D341Med (cell line): ENCODE data around the gene JAZF1.
A peak's percentile ranks its signal among the peaks of the same experiment; 100 is the strongest.

Source experiments
- DNase-seq: peaks from one replicate; pipeline ENCODE4 v3.0.0; 2012; ENCODE audit warnings: low spot score

The JAZF1 gene

DNA sequence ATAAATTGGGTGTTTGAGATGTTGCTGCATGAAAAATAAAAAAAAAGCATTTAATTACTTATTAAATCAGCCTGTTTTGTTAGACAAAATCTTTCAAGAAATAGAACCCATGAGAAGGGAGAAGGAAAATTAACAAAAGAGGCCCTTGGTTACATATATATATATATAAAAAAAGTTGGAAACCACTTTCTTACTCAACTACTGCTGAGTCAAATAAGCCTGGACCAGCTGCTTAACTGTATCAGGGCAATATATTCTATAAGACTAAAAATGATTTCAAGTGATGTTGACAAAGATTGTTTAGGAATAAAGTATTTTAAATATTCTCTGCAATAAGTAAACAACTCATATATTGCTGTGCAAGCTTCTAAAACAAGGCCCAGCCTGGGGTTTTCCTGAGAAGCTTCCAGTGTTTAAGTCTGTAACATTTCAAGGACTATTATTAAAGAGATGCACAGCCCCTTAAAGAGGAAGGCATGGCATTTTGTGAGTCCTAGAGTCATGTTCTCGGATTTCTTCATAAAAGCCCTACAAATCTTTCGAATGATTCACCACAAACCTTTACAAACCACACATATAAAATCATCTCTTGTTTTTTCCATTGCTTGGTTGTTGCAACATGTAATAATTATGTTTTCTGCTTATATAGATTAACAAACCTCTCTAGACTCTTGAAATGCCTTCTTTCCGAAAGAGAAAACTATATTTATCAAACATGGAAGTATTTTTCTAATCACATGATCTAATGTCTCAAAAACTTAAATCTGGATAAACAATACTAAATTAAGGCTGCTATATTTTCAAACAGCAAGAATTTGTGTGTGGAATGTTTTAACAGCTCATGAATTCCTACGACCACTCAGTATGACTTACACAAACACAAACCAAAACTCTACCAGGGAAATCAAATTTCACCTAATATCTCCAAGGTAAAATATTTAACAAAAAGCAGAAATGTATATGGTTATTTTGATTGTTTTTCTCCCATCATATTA is 14.3 kb downstream of the JAZF1 start:
- DNase-seq: no peak

DNA sequence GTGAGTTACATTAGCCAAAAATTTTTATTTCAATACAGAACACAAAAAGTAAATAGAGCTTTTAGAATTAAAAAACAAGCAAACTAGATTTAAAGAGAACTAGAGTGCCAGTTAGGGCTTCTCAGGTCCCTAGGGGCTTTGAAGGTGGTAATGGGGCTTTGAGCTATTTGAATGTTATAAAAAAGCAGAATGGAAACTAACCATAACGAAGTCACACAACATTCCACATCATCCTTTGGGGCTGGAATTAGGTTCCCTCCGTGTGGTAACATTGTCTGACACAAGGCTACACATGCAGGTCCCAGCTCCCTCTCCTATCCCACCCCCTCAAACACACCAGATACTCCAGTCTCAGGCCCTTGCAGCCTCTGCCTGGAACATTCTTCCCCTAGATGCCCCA is 15.3 kb downstream of the JAZF1 start:
- no peak for DNase-seq

DNA sequence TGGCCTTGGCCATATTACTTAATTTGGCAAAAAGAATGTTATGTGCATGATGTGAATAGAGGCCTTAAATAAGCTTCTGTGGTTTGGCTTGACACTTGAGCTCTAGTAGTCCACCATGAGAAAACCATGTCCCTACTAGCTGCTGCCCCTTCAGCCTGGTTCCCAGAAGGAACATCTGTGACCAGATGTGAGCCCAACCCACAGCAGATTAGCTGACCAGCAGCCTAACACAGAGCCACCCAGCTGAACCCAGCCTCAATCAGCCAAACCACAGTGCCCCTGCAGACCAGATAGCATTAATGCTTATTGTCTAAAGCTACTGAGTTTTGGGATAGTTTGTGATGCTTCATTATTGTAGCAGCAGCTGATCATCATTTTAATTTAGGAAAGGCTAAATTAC is 16.6 kb downstream of the JAZF1 start:
- DNase-seq: no peak

DNA sequence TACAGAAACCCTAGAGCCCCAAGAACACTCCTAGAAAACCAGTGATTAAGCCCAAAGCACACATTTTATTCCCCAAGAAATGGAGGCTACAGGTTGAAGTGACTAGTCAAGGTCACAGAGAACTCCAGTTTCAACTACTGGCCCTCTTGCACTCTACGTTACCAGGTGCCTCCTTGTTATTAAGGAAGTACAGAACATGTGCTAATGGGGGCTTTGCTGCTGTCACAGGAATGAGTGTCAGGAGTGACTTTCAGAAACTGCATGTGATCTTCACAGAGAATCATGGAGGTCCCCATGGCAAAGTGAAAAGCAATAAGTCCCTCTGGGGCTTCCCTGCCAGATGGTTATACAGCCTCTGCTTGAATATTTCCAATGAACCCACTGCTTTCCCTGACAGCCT is 19.3 kb downstream of the JAZF1 start:
- DNase-seq: no peak

GRCh38 chr7:28160551-28160991 is 20.0 kb downstream of the JAZF1 start:
- DNase-seq: no peak

DNA sequence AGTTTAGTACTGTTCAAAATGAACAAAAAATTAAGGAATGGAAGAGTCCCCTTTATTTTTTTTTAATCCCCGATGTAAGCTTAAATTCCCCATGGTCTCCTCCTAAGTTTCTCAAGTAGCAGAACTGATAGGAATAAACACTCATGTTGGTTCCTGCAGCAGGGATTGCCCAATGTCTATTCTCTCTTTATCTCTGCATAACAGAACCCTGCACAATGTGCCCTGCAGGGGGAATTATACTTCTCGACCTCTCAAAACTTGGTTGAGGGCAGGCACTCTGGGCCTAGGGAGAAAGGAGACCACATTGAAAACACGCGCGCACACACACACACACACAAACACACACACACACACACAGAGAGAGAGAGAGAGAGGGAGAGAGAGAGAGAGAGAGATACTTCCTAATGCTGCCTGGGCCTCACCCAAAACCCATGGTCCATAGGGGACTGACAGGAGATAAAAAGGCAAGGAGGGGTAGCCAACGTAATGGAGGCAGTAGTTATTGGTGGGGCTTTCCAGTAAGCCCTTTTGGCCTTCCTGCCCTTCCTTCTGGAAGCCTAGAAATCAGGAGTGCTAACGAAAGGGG is 22.7 kb downstream of the JAZF1 start:
- DNase-seq: no peak

- DNase-seq: no peak
Measured at GRCh38 chr7:28157076-28157745, 23.4 kb downstream of the JAZF1 start.

- no peak for DNase-seq
Measured at GRCh38 chr7:28156401-28156800, 24.2 kb downstream of the JAZF1 start.

DNA sequence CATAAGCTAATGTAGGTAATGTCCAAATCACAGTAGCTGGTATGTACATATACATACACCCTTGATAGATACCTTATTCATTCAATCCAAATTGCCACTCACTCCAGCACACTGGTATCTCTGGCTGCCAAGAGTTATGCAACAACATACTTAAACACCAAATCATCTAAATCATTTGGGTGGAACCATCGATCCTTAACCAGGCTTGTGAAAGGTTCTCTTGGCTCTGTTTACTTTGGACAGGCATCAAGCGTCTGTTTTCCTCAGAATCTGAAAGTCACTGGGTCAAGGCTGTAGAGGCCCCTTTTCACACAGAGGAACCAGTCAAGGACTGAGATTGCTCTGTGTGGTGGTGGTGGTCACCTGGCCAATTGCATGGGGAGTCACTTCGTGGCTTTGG is 24.6 kb downstream of the JAZF1 start:
- no peak for DNase-seq

GRCh38 chr7:28155019-28155660 is 25.5 kb downstream of the JAZF1 start:
- no peak for DNase-seq

DNA sequence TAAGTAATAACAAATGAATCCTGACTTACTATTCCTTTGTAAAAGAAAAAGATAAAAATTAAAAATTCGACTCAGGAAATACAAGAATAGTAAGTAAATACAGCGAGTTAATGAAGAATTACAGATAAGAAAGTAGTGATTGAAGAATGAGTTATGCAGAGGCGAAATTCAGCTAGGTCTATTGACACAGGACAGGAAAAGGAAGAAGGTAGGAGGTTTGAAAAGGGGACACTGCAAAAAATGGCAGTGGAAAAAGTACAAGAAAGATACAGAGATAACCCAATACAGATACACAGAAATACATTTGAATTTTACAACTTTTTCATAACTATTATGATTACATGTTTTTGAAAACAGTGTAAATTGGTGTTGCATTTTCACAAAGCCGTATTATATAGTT is 28.0 kb downstream of the JAZF1 start:
- DNase-seq: no peak

DNA sequence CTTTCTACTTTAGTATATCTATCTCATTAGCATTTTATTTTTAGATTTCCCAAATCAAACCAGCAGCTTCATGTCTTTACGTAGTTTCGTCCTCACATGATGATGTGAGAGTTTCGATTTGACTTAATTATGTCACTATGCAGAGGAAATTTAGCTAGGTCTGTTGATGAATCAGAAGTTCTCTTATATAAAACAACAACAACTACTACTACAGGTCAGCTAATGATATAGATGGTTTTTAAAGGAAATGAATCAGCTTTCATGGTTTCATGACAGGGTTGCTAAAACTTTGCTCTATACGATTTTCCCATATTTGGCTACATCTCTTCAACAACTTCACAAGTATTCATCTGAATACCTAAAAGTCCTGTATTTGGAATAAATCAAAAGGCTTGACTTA is 28.6 kb downstream of the JAZF1 start:
- no peak for DNase-seq

- no peak for DNase-seq
Measured at GRCh38 chr7:28149291-28150101, 31.1 kb downstream of the JAZF1 start.

GRCh38 chr7:28145931-28146330 is 34.7 kb downstream of the JAZF1 start:
- no peak for DNase-seq

DNA sequence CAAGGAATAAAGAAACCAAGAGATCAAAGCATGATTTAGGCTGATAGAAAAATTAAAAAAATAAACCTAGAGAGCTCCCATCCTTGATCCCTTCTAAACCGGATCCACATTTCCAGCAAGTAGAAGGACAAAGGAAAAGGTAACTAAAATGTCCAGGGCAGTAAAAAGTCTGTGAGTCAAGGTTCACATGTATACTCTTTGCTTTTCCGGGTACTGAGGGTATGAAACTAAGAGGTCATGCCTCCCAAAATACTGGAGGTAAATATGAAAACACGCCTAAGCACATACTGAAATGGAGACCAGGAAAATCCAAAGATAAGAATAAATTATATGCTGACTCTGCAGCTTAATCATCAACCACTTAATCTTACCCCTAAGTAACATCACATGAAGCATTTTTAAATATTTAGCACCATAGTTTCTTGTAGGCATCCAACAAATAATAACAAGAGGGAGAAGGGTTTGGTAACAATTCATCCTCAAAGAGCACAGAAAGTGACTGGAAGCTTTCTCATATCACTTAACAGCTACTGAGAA is 35.4 kb downstream of the JAZF1 start:
- no peak for DNase-seq

DNA sequence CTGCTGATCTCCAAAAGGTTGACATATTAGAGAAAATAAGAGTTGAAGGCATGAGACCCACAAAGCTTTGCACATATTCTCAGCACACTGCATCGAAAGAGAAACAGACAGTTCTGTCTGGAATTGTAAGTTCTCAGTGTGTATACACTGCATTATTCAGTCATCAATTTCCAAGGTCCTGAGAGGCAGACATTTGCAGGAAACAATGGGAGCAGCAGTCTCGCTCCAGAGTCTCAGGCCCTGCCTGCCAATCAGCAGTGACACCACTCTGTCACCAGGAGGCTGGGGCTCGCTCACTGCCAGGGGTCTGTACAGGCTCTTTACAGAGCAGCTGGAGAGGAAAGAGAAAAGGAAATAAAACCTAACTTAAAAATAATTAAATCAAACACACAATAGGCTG is 36.3 kb downstream of the JAZF1 start:
- peak; percentile 47 for DNase-seq

DNA sequence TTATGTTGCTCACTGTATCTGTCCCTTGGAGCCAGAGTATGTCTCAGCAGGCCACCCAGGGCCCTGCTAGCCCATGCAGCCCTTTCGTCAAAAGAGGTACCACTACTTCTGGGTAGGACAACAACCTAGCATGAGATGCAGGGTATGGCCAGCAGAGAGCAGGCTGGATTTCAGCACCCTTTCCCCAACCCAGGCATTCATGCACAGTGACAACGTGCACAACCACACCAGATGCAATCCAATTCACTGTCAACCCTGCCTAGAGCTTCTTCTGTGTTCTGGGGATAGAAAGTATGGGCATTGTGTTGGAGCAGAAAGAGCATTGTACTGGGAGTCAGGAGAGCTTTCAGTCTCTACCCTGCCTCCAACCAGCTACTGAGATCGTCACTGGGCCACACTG is 37.9 kb downstream of the JAZF1 start:
- no peak for DNase-seq

GRCh38 chr7:28140979-28141378 is 39.6 kb downstream of the JAZF1 start:
- DNase-seq: no peak

DNA sequence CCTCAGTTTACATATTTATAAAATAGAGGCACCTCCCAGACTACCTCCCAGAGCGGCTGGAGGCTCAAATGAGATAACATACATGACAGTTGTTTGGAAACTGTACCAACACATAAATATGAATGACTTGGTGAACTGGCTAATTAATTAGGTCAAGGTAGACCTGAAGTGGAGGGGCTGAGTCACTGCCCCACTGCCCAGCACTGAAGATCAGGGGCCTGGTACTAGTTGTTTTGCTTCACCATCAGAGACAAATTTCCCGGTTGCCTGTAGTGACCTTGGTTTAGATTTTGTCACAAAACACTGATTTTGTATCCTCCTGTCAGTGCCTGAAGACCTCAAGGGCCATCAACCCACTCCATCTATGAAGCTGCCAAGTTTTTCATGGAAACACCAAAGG is 41.8 kb downstream of the JAZF1 start:
- no peak for DNase-seq

GRCh38 chr7:28137463-28137862 is 43.1 kb downstream of the JAZF1 start:
- no peak for DNase-seq

- no peak for DNase-seq
Measured at GRCh38 chr7:28136885-28137284, 43.7 kb downstream of the JAZF1 start.
